Stimulated activated CD8-positive, alpha-beta memory T cell treated with anti-CD3 and anti-CD28 coated beads, Interleukin-2, amount 100 ng/mL, for 1 hour (primary cell): Measurements from ENCODE around the gene SHH.
"Not testable (repeated sequence)": the region's sequence is repeated elsewhere in the genome, so short reads cannot be mapped to it uniquely, and the experiment has no call there.

ENCODE experiments used
- DNase-seq, 2 donors: peaks; one replicate each; pipeline ENCODE4 v3.0.0-alpha.2; 2020; ENCODE audit warnings: low read depth in 2 of 2

SHH gene

DNA sequence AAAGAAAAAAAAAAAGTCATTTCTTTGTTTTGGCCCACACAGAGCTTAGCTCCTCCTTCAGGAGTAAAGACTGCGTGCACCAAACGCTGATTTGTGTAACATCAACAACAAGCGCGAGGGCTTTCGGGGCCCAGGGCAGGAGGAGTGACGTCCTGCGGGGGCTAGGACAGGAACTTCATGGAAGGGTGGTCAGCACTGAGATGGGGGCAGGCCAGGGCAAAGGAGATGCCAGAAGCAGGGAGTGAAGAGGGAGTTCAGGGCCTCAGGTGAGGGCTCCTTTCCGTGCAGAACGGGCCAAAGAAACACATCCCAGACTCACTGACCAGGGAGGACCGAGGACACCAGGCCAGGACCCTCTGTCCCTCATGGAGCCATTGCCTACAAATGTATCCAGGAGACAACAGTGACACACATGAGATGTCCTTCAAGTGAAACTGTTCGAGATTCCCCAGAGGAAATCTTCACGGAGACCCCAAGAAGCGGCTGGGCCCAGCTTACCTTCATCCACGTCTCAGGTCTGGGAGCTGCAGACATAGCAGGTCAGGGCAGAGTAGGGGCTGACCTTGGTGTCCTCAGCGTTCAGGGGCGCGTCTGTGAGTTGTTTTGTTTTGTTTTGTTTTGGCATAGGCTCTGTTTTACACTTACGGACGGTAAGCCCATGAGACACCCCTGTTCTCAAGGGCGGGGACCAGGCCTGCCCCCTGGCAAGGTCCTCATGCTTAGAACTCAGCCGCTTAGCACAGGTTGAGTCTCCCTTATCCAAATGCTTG, 30.4 kb upstream of the SHH start:
- DNase-seq = no peak

DNA sequence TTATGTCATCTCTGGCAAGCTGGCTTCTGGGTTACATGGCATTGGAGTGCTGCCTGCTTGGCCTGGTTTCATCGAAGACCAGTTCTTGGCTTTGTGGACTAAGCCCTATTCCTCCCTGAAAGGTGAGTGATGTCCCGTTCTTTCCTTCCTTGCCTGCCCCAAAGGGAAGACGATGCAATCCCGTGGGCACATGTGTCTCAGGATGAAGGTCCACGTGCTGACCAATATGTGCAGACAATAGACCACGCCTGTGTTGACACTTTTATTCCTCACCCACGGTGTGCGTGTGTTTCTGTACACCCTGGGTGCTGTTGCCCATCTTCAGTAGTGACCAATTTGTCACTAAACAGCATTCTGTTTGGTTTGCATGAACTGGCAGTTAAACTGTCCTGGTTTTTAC, 28.6 kb upstream of the SHH start:
- no peak for DNase-seq

DNA sequence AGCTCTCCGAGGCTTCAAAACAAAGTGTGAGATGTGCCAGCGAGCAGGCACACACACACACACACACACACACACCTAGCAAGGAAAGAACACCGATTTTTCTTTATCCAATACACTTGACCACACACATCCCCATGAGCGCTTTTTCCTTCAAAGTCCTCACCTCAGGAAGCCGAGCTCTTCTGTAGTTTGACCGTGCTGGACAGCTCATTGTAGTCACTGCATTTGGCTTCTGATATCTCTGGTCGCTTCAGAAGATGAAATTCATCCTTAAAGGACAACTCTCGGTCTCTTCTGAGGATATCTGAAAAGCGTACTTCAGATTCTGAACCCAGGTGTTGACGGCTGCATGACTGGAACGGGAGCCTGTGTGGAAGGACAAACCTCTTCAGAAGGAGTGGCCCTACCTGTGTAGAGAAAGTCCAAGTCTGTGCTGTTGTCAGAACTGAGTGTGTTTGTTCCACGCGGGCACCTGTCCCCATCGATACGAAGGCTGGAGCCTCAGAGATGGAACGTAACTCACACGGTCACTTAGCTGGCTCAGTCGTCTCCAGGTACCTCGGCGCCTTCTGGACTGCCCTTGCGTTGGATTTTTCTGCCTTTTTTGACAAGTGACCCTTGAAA, 28.1 kb upstream of the SHH start:
- no peak for DNase-seq

DNA sequence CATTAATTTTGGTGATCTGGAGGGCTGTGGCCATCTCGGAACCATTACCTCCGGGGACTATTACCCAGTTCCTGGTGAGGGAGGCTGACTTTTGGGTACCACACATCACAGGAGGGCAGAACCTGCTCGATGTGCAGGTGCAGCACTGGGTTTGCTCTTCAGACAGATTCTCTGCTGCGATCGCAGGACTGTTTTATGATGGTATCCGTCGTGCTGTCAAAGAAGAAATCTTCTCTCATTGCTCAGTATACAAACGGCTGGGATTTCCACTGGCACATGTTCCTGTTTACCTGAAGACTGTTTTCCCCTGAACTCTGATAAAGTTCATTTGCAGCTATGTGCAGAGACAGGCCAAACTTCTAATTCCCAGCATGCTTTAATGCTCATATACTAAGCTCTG, 27.2 kb upstream of the SHH start:
- no peak for DNase-seq

DNA sequence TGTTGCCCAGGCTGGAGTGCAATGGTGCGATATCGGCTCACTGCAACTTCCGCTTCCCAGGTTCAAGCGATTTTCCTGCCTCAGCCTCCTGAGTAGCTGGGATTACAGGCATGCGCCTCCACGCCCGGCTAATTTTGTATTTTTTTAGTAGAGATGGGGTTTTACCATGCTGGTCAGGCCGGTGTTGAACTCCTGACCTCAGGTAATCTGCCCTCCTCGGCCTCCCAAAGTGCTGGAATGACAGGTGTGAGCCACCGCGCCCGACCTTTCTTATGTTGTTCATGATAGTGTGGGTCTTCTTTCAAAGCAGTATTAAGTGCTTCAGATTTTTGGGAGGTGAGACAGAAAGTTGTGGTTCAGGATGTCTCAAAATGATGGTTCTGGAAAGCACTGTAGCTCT, 26.0 kb upstream of the SHH start:
- DNase-seq = not testable (repeated sequence)

DNA sequence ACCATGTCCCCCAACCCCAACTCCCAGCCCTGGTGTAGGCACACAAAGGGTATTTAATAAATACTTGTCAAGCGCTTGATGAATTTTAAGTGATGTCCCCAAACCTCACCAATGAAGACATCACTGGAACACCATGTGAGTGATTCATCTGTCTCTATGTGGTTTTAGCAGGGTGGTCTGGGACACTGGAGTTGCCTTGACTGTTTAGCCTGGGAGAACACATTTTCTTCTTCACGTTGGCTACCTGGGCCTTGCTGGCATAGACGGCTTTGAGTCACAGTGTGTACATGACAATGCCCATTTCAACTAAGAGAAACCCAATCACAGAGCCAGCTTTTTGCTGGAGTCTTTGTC, 24.8 kb upstream of the SHH start:
- DNase-seq = no peak

DNA sequence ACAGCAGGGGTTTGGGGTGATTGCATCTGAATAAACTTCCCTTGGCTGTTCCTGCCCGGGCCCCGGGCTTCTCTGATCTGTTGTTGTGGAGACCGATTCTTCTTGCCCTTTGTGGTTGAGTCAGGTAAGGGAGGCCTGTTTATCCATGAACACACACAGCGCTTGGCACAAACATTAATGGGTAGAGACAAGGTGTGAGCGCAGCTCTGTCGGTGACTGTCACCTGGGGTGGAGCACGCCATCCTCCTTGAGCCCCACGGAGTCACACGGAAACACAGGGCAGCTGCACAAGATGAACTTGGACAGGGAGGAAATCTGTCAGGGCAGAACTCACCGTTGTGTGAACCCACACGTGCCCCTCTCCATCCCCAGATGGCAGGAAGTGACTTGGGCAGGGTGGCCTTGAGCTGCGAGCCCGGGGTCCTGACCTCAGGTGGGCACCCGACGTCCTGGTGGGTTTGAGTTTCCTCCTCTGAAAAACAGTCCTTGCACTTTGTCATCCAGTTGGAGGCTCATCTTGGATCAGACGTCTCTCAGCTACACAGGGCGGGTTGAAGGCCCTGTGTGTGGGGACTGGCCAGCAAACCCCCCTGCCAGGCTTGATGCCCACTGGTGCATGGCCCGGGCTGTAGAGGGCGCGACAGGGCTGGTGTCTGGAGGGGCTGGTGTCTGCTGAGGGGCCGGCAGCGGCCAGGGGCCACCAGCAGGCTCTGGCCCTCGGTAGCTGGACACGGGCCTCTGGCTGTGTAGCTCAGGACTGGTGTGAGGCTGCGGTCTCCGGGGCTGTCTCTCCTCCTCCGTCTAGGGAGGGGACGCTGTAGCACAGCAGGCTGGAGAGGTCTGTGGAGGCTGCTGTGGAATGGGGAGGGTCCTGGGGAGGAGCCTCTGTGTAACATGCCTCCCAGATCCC, 24.2 kb upstream of the SHH start:
- DNase-seq = no peak

DNA sequence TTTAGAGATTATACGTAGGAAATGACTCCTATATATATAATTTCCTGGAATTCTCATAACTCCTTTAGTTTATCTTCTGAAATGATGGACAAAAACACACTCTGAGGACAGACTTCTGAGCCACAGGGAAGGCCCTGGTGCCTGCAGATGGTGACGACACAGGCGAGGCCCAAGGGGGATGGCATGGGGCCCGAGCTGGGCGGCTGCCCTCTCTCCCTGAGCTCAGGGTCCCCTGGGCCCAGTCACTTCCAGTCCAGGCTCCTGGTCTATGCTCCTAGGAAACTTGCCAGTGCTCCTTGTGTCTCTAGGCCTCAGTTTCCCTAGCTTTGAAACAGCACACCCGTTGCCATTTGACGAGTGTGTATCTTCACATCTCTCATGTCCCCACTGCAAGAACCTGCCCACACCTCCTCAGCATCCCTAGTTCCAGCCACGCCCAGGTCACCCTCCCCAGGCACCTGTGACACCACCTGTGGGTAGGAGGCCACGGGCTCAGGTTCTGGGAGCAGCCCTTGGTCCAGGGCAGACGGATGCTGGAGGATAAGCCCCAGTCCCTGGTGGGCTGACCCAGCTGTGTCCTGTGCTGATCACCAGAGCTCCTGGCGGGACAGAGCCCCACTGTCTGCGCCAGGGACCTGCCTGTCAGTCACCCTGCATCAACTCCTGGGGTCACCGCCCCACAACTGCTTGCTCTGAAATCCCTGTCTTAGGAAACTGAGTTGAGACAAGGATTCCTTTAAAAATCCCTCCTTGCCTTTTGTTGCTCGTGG, 23.4 kb upstream of the SHH start:
- DNase-seq = no peak

DNA sequence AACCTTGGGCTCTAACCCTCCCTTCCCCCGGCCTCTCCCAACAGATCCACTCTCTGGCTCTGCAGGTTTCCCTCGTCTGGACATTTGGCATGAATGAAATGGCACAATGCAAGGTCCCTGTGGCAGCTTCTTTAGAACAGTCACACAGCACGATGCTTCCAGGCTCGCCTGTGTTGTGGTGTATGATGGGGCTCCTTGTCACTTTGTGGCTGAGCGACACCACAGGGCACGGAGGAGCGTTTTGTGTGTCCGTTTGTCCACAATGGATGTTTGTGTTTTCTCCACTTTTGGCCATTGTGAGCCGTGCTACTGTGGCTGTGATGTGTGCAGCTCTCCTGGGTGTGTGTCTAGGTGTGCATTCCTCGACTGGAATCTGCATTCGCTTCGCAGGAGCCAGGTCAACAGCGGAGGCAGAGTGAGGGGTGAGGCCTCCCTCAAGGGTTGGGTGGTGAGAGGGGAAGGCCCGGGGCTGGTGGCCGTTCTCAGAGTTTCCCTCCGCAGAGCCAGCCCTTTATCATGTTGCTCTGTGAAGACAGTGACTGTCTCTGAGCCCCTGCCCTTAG, 22.3 kb upstream of the SHH start:
- DNase-seq = no peak

DNA sequence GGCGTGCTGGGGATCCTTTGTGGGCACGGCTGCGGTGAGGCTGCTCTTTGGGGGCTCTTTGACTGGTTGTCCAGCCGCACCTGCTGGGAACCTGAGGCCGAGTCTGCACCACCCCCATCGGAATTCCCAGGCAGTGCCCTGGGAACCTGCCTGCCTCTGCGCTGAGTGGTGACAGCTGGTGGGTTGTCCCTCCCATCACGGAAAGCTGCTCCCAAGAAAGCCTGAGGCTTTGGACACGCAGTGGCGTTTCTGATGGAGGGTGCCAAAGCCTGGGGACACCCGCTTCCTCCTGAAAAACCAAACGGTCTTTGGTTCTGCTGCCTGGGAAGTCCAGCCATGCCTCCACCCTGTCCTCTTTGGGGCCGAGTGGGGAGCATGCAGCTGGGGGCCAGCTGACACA, 21.4 kb upstream of the SHH start:
- DNase-seq = no peak

DNA sequence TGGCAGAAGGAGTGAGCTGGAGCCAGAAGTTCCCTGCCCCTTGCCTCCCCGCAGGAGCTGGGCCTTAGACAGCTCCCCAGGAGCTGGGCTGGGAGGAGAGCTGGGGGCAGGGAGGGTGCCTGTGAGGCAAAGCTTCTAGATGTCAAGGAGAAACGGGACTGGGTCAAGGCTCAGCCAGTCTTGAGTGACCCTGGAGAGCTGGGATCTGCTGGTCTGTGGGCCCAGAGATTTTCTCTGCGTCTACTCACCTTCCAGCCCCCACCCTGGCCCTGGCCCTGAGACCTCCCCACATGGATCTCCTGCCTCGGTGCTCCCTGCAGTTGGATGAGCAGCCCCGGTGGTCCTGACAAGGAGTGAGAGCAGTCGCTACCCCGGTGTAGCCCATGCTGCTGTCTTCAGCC, 20.3 kb upstream of the SHH start:
- DNase-seq = no peak

DNA sequence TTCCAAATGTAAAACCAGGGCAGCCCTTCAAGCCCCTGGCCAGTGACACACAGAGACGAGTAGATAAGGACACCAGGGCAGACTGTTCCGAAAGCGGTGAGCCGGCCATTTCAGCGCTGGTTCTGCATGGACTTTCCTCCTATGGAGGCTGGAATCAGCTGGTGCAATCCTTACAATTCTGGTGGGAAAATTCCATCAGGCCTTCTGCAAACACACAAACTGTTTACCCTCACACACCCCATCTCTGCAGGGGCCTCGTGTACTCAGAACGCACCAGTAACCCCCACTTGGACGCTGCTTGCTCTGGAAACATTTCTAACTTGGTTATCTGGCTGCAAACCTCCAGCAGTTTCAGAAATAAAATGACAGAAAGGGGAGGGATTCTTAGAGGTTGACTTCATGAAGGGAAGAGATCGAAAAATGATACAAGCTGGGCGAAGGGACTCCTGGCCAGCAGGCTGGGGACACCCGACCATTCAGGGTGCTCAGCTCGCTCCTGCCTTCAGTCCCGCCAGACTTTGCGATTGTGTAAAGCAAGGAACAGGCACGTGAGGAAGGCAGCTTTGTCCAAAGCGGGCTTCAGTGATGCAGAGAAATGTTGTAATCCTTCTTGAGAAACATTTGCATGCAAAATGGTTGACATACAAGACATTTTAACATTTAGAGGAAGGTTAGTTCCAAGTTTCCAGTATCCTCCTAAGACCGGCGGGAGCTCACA, 19.7 kb upstream of the SHH start:
- no peak for DNase-seq

DNA sequence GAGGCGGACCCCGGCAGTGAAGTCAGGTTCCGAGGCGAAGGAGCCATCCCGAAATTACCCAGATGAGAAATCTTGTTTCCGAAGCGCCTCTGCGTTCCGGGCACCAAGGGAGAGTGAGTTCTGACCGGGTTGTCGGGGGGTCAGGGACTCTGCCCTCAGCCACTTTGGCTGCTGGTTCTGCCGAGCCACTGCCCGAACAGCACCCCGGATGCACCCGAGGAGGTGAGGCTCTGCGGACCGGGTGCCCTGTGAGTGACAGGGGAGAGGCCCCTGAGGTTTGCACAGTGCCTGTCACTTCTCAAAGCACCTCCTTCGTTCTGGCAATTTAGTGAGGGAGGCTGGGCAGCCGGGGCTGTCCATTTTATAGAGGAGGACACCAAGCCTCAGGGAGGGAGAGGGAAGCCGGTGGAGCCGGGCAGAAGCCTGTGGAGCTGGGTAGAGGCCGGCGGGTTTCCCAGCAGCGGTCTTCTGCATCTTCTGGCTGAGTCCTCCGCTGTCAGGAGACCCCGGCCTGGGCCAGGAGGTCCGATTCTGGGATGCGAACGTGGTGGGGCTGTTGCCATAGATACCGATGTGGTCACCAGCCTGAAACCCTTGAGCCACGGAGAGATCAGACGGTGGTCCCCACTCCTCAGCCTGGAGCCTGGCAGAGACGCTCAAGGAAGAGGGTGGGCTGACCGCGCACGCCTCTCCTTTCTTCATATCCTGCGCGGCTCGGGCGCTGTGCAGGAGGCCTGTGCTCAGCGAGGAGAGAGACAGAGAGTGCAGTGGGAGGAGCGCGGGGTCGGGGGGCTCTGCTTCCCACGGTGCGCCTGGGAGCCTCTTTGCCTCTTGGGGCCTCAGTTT, 18.9 kb upstream of the SHH start:
- DNase-seq = no peak

DNA sequence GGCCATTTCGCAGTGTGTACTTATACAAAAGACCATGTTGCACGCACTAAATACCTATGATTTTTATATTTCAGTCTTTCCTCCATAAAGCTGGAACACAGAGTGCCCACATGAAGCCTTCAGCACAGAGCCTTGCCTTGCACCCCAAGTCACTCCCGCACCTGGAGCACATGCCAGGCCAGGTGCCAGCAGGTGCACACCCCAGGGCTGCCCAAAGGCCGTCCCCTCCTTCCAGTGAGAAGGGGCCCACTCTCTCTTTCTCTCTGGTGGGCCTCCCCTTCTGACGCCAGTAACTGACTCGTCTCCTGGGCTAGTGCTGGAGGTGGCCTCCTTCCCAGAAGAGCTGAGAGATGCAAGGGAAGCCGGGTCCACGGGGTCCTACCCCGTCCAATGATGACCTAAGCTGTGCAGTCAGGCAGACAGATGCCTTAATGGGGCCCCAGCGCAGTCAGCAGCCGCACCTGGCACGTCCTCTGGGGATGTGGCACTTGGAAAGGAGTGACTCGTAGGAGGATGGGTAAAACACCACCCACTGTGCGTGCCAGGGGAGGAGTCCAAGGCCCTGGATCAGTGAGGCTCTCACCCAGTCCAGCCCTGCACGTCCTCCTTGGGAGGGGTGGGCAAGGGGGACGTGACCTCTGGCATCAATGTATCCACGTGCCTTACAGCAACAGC, 17.7 kb upstream of the SHH start:
- DNase-seq = no peak

DNA sequence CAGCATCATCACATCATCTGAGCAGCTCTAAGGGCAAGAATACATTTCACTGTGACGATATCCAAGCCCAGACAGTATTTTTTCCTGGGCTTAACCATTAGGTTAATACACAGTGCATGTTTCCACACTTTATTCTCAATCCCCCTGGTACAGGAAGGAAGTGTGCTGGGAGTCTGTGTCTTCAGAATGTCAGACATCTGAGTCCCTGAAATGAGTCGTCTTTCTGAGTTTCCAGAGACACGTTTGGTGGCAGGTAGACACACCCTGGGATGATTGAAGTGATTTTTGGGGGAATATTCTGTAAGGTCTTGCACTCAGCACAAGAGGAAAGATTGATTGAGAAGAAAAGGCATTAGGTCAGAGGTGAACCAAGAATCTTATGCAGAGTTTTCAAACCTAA, 13.1 kb upstream of the SHH start:
- no peak for DNase-seq

DNA sequence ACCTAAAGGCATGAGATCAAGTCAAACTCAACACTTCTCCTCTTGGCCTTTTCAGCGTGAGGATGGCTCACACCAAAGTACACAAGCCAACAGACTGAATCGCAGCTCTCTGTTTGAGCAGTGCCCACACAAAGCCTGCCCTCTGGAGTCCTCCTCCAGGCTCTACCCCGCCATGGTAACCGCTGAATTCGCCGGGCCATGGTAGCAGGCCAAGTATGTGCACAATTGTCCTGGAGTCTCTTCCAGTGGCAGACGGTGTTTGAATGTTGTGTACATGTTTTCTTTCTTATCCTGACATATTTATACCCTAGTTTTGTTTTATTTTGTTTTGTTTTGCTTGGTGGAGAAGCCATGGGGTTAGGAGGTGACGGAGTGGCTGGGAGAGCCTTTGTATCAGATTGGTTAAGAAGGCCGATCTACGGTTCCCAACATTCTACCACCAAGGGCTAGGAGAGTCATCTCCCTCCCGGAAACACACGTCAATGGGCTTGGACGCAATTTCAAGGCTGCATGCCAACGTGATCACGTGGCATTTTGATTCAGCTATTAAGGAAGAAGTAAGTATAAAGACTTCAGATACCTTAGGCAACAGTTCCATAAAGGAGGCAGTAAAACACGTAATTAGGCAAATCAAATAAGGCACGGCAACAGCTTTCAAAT, 12.1 kb upstream of the SHH start:
- no peak for DNase-seq

DNA sequence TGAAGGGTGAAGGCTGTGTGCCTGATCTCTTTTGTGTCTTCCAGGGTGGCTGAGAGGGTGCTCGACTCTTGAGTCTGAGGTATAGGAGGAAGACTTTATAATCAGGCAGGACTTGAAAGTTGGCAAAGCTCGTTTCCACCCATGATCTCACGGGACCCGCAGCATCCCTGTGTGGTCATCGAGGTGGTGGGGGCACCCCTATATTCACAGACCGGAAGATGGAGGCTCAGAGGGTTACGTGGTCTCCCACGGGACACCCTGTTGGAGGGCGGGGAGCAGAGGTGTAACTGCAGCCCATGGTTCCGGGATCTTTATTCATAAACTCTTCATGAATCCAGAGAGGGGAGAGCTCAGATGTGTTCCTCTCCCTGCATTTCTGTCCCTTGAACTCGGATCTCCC, 9.6 kb upstream of the SHH start:
- no peak for DNase-seq

DNA sequence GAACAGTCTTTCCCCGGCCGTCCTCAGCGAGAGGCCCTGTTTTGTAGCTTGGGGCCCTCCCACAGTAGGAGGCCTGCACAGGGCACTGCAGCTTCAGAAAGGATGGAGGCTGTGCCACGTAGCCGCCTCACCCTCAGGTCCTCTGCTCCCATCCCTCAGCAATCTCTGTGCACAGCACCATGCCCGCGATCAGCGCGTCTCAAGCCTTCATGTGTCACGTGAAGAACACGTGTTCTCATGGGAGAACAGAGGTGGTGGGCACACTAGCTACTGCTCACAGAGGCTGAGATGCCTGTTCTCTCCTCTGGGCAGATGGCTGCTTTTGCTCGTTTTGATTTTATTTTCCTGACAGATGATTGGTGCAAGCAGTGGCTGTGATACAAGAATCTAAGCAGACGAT, 8.5 kb upstream of the SHH start:
- no peak for DNase-seq

DNA sequence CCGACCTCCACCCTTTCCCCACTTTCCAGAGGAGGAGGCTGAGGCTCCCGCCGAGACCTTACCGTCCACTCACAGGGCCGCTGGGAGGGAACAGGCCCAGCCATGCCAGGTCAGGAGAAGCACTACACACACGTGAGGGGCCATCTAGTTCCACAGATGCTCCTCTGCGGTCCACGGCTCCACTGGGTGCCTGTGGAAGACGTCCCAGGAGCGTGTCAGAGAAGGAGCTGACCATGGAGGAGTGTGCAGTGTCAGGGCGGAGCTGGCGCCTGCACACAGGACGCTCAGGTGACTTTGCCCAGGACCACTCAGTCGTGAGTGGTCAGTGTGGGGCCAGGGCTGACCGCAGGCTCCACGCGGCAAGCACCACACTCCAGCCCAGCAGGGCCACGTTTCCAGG, 8.0 kb upstream of the SHH start:
- DNase-seq = no peak
